ENCODE measurements around the gene HELT. TPM values are rescaled to one million over a fixed set of nuclear protein-coding genes. Genes with fewer than 3 reads are reported as not detected.

HELT gene
- total RNA-seq, 1 donor from 2014 or later: not detected

- intact Hi-C loops (cut with micrococcal nuclease): no loop called here
These were observed 15.5 kb upstream of the HELT start for GRCh38 chr4:185002784-185003183.

GRCh38 chr4:185003596-185004351 lies 14.5 kb upstream of the HELT start:
- intact Hi-C loops (cut with micrococcal nuclease): no loop called here

DNA sequence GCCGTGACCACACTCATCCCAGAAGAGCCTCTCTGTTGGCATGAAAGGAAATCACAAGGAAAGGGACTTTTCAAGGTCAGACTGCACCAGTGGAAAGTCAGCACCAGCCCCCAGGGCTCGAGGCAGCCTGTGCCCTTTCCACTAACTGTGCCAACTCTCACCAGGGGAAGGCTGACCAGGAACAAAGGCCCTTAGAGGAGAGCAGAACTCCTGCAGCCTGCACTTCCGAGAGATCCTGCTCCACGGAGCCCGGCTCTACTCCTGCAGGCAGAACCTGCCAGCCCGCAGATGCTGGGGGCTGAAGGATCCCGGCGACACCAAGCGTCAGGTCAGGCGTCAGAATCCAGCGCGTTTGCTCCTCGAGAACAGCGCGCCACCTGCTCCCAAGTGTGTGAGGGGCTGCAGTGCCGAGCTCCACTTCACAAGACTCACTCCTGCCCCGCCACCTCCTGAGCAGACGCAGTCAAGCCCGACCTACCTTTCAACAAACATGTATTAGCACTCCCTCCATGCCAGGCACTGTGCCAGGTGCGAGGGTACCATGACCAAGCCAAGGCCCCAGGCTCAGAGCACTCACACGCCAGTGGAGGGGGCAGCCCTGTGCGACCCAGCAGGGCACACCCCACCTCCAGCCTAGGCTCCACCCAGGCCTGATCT lies 13.6 kb upstream of the HELT start:
- intact Hi-C loops (cut with micrococcal nuclease): loop anchor here (1.0 kb wide), 3 partner anchors 130 to 259 kb away; no protein-coding TSS in a partner anchor

DNA sequence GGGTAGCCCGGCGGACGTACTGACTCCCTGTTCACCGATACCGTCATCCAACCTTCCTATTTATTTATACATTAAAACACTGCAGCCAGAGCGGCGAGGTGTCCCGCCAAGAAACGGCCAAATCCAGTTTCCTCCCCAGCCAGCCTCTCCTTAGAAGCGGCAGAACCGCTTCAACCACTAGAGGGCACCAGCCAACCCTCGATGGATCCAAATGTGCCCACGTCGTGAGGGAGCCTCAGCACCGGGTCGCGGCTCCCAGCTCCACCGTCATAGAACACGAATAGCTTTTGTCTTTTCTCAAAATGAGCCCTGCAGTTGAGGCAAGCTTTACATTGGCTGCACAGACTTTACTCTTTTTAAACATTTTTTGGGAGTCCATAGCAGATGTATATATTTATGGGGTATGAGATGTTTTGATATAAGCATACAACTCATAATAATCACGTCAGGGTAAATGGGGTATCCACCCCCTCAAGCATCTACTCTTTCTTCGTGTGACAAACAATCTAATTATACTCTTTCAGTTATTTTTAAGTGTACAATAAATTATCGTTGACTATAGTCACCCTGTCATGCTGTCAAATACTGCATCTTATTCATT lies 13.0 kb upstream of the HELT start:
- intact Hi-C loops (cut with micrococcal nuclease): loop anchor here (1.0 kb wide), 3 partner anchors 129 to 260 kb away; no protein-coding TSS in a partner anchor

DNA sequence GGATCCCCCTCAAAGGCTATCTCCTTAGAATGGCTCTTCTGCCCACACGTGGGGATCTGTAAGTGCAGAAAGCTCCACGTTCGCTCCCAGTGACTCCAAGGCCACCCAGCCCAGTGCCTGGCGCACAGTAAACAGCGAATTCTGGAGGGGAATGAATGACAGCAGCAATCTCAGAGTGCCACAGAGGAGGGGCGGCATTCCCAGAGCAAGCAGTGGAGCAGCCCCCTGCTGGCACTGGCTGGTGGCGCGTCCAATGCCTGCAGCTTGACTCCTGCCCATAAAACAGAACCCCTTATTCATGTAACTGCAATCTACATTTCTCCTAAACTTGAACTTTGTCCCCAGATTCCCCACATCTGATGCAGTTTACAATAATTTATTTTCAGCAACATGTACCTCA lies 6.9 kb upstream of the HELT start:
- intact Hi-C loops (cut with micrococcal nuclease): loop anchor here (10.0 kb wide), 1 partner anchor 1713 kb away; the partner anchor contains the start of gene FAT1

DNA sequence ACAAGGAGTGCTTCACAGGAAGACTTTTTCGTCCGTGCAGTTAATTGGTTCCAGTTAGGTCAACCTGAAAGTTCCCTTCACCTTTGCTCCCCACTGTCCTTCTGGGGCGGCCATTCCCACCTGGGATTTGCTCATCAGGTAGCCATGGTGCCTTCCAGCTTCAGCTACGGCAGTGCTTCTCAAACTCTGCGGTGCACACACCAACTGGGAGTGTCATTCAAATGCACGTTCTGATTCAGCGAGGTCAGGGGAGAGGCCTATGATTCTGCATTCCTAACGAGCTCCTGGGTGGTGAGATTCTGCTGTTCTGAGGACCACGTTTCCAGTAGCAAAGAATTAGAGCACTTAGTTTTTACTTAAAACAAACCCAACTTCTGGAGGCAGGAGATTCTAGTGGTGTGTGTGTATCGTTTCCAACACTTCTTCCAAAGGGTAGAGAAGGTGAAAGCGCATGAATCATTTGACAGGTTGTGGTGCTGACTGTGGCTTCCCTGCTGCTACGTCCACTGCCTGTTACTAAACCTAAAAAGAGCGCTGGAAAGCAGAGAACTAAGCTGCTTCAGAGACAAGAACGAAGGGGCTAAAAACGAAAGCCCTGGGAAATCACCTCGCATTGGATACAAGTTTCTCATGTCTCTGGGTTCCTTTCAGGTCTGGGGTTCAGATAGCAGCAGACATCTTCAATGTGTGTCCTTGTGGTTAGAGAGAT lies 4.7 kb upstream of the HELT start:
- intact Hi-C loops (cut with micrococcal nuclease): loop anchor here (10.0 kb wide), 1 partner anchor 1711 kb away; the partner anchor contains the start of gene FAT1

GRCh38 chr4:185015108-185015507 lies 3.2 kb upstream of the HELT start:
- intact Hi-C loops (cut with micrococcal nuclease): loop anchor here (5.0 to 10.0 kb wide), 3 partner anchors 127 to 1710 kb away; partner anchors contain the start of genes FAT1, SLC25A4 and STOX2

- intact Hi-C loops (cut with micrococcal nuclease): loop anchor here (5.0 to 10.0 kb wide), 3 partner anchors 126 to 1708 kb away; partner anchors contain the start of genes FAT1, SLC25A4 and STOX2
These were observed 2.0 kb upstream of the HELT start for GRCh38 chr4:185016101-185016940.

GRCh38 chr4:185016946-185017758 lies 1.1 kb upstream of the HELT start:
- intact Hi-C loops (cut with micrococcal nuclease): loop anchor here (5.0 to 10.0 kb wide), 3 partner anchors 125 to 1708 kb away; partner anchors contain the start of genes FAT1, SLC25A4 and STOX2

DNA sequence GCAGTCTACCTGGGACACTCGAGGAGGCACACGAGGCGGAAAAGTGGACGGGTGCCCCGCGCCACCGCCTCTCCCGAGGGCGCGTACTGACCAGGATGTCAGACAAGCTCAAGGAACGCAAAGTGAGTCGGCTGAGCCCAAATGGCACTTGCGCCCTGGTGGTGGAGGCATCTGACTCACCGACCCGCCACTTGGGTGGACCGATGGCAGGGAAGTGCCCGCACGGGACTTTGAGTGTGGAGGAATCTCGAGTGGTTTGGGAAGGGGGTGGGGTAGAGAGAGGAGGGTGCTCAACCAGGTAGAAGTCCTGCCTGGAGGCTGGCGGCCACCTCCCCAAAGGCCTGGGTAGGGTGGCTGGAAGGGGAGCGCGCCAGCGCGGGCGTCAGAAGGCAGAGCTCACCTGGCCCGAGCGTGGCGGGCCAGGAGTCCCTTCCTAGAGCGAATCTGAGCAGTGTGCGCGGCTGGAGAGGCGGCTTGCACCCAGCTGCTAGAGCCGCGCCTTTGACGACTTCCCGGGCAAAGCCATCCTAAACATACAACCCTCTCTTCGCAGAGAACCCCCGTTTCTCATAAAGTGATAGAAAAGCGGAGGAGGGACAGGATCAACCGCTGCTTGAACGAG lies 655 bp downstream of the HELT start:
- intact Hi-C loops (cut with micrococcal nuclease): loop anchor here (5.0 to 10.0 kb wide), 3 partner anchors 123 to 1706 kb away; partner anchors contain the start of genes FAT1, SLC25A4 and STOX2

DNA sequence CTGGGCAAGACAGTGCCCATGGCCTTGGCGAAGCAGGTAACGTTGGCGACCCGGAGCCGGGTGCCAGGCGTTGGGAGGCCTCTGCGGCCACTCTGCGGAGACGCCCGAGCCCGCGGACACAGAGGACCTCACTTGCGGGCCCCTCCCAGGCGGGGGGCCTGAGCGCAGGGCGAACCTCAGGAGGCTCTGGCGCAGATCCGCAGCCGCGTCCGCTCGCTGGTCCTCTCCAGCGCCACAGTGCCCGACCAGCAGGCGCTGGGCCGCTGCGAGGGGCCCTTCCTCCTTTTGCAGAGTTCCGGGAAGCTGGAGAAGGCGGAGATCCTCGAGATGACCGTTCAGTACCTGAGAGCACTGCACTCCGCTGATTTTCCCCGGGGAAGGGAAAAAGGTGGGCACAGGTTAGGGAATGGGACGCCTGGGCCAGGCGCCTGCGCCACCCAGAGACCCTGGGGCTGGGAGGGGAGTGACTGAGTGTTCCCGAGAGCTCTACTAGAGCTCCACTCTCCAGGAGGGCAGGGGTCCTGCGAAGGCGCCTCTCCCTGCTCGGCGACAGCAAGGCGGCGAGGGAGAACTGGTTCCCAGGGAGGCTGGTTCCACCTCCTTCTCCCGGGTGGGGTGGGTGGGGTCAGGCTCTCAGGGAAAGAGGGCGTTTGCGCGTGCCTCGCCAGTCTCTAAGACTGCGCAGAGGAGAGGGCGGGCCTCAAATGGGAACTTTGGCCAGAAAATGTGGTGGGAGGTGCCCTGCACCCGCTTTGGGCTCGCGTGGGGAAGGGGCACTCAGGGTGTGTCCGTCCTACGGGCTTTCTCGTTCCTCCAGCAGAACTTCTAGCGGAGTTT lies 1.4 kb downstream of the HELT start:
- intact Hi-C loops (cut with micrococcal nuclease): loop anchor here (5.0 to 10.0 kb wide), 3 partner anchors 123 to 1705 kb away; partner anchors contain the start of genes FAT1, SLC25A4 and STOX2

GRCh38 chr4:185020293-185020808 lies 2.1 kb downstream of the HELT start:
- intact Hi-C loops (cut with micrococcal nuclease): no loop called here

GRCh38 chr4:185020863-185021761 lies 2.8 kb downstream of the HELT start:
- intact Hi-C loops (cut with micrococcal nuclease): no loop called here

DNA sequence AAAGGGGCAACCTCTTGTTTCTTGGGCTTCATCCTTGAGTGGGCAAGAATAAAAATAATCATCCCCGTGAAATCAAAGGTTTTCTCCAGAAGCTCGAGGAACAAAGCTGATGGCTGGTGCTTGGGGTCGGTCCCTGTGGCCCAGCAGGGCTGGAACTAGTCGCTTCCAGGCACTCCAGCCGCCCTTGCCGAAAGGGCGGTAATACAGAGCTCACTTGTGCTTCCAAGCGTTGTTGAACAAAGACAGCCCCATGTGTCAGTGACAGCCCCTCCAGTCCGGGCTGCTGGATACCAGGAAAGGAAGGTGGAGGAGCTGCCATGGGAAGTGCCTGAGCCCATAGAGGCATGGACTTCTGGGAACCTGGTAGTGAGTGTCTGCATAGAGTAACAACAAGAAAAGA lies 5.2 kb downstream of the HELT start:
- intact Hi-C loops (cut with micrococcal nuclease): no loop called here

DNA sequence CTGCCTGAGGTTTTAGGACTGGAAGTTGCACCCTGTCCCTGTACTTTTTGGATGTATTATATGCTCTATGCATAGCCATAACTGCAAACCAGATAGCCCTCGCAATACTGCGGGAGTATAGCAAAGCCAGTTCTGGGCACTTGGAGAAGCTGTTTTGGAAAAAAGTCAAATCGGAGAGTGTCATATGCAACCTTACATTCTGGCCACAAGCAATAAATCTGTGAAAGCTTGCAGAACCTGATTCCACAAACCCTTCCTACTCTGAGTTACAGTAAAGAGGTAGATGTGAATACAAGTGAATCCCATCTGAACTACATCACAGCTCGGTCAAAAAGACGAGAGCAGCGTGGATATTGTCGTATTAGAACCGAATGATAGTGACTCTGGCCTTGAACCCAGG lies 10.3 kb downstream of the HELT start:
- intact Hi-C loops (cut with micrococcal nuclease): no loop called here

GRCh38 chr4:185031611-185032010 lies 13.3 kb downstream of the HELT start:
- intact Hi-C loops (cut with micrococcal nuclease): no loop called here

GRCh38 chr4:185033072-185033471 lies 14.8 kb downstream of the HELT start:
- intact Hi-C loops (cut with micrococcal nuclease): no loop called here

All from T-helper 2 cell treated with Interferon-gamma antibody and Interleukin-4, amounts not matched to agents 100 ng/mL and 5 ng/mL, for 36 hours (primary cell).